Panc1 (cell line): ENCODE results near the gene SERTAD3. TPM values are rescaled to one million over a fixed set of nuclear protein-coding genes. Genes with fewer than 3 reads are reported as not detected.
"Not testable (repeated sequence)": the region's sequence is repeated elsewhere in the genome, so short reads cannot be mapped to it uniquely, and the experiment has no call there.

Source experiments
- ATAC-seq: fragments of 200-7000 bp; cut with Tn5 transposase; 2 replicates; pipeline ENCODE4 v1.9.1; 2020; ENCODE audit warnings: mild to moderate bottlenecking, moderate library complexity
- BruUV-seq: library from RNA; stranded (reverse); fragments of 400-500 nt; replicated peaks from 2 replicates; lab custom pipeline; 2021; lab: Mats Ljungman, UMichigan
- CTCF ChIA-PET: fragments of 300-600 bp; sonication (Branson Sonifier 250); formaldehyde crosslinking; loops from one replicate; lab custom pipeline; 2022; ENCODE audit warnings: antibody characterized with exemption; lab: Charles Lee
- POLR2A ChIA-PET: fragments of 300-600 bp; sonication (Branson Sonifier 250); formaldehyde crosslinking; loops from one replicate; lab custom pipeline; 2022; ENCODE audit warnings: antibody characterized with exemption; lab: Charles Lee
- DNase-seq: peaks from one replicate; pipeline ENCODE4 v3.0.0-alpha.2; 2010; ENCODE audit warnings: low read depth, low spot score
- H3K27ac ChIP-seq: 2 replicates; pipeline ENCODE4 v1.5.1; 2011; ENCODE audit warnings: mild to moderate bottlenecking, low read length, inconsistent platforms
- H3K27me3 ChIP-seq: fragments of 200-500 bp; sonication (Bioruptor generic); 2 replicates; pipeline ENCODE4 v1.6.0; 2014; ENCODE audit warnings: low read length, inconsistent platforms; ENCODE audit not compliant: control insufficient read depth, insufficient read depth
- H3K36me3 ChIP-seq: fragments of 200-500 bp; sonication (Bioruptor generic); 2 replicates; pipeline ENCODE4 v1.5.1; 2014; ENCODE audit warnings: inconsistent platforms, mild to moderate bottlenecking, low read length, moderate library complexity; ENCODE audit not compliant: control insufficient read depth, insufficient read depth
- H3K4me1 ChIP-seq: 2 replicates; pipeline ENCODE4 v1.5.1; 2011; ENCODE audit warnings: inconsistent platforms, mild to moderate bottlenecking, low read length, moderate library complexity; ENCODE audit not compliant: control insufficient read depth, insufficient read depth
- H3K4me3 ChIP-seq, 2 experiments: 2 replicates each; pipeline ENCODE4 v1.5.1; 2011 to 2012; ENCODE audit warnings: low read depth in 2 of 2, low read length in 2 of 2, mild to moderate bottlenecking in 2 of 2, inconsistent platforms in 1 of 2, moderate library complexity in 1 of 2
- H3K9me3 ChIP-seq: fragments of 200-500 bp; sonication (Bioruptor generic); 2 replicates; pipeline ENCODE4 v1.5.1; 2014; ENCODE audit warnings: low read depth, mild to moderate bottlenecking, inconsistent platforms, low read length, moderate library complexity; ENCODE audit not compliant: control insufficient read depth, insufficient read depth
- POLR2AphosphoS5 ChIP-seq: IDR thresholded peaks from 2 replicates; pipeline ENCODE4 v1.6.1; 2012; ENCODE audit warnings: mild to moderate bottlenecking, low read depth, low read length, moderate library complexity
- SIN3A ChIP-seq: IDR thresholded peaks from 2 replicates; pipeline ENCODE4 v1.6.1; 2012; ENCODE audit warnings: low read depth, mild to moderate bottlenecking, low read length, moderate library complexity, borderline replicate concordance; ENCODE audit not compliant: insufficient read depth
- TCF7L2 ChIP-seq: IDR thresholded peaks from 2 replicates; pipeline ENCODE4 v1.6.1; 2011; ENCODE audit warnings: mild to moderate bottlenecking, low read depth, low read length, inconsistent platforms
- in situ Hi-C: cut with HindIII; loops from 2 replicates; pipeline ENCODE4 v1.10.0; 2016; ENCODE audit warnings: low sequenced_read_pairs, low pct_unique_long_range_greater_than_20kb
- intact Hi-C: fragments of 100-400 bp; cut with micrococcal nuclease; formaldehyde crosslinking; loops from one replicate; pipeline ENCODE4 v1.10.0; 2022; ENCODE audit not compliant: unreplicated experiment
- total RNA-seq: library from RNA; stranded (reverse); gene quantifications from one replicate; pipeline ENCODE4 v1.2.1, GENCODE V29; 2021; ENCODE audit not compliant: unreplicated experiment
- TF ChIP-seq, protein P1 (sequence below), 2 experiments: IDR thresholded peaks; 2 replicates each; pipeline ENCODE4 v1.6.1; 2011 to 2012; ENCODE audit warnings: low read depth in 2 of 2, control low read depth in 1 of 2, low read length in 1 of 2, mild to moderate bottlenecking in 1 of 2, moderate library complexity in 1 of 2; ENCODE audit not compliant: insufficient read depth in 1 of 2
- TF ChIP-seq, protein P2 (sequence below): fragments of 450-650 bp; IDR thresholded peaks from 2 replicates; pipeline ENCODE4 v1.5.1; 2017; ENCODE audit warnings: mild to moderate bottlenecking

The SERTAD3 gene
- total RNA-seq, 1 experiment from 2014 or later: 35.7 TPM

DNA sequence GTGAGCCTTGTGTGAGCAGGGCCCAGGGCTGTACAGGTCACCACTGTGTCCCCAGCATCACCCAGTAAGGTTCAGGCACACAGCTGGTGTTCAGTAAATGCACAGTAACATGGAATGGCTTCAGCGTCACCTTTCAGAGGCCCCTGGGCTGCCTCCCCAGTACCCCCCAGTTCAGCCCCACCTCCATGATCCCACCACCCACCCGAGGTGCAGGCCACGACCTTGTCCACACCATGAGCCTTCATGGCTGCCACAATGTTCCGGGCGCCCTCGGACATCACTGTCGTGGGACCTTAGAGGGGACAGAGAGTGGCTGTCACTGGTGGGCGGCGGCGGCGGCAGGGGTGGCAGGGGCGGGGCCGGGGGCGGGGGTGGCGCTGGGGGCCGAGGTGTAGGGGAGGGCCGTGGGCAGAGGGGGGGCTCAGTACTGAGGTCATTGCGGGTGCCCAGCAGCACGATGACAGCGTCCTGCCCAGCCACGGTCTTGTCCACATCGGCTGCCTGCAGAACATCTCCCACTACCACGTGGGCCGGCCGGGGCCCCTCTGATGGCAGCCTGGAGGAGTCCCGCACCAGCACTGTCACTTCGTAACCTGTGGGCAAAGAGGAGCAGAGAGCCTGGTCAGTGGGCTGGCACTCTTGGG, 13.9 kb upstream of the SERTAD3 start:
- in situ Hi-C loops: no loop called here
- intact Hi-C loops: no loop called here
- H3K4me1 ChIP-seq: peaks cover 2% of the 10 kb centered on the region; the same call in 1 of the 2 replicates
- H3K27ac ChIP-seq: no peak overlapping the region
- TF ChIP-seq, protein P1, sequence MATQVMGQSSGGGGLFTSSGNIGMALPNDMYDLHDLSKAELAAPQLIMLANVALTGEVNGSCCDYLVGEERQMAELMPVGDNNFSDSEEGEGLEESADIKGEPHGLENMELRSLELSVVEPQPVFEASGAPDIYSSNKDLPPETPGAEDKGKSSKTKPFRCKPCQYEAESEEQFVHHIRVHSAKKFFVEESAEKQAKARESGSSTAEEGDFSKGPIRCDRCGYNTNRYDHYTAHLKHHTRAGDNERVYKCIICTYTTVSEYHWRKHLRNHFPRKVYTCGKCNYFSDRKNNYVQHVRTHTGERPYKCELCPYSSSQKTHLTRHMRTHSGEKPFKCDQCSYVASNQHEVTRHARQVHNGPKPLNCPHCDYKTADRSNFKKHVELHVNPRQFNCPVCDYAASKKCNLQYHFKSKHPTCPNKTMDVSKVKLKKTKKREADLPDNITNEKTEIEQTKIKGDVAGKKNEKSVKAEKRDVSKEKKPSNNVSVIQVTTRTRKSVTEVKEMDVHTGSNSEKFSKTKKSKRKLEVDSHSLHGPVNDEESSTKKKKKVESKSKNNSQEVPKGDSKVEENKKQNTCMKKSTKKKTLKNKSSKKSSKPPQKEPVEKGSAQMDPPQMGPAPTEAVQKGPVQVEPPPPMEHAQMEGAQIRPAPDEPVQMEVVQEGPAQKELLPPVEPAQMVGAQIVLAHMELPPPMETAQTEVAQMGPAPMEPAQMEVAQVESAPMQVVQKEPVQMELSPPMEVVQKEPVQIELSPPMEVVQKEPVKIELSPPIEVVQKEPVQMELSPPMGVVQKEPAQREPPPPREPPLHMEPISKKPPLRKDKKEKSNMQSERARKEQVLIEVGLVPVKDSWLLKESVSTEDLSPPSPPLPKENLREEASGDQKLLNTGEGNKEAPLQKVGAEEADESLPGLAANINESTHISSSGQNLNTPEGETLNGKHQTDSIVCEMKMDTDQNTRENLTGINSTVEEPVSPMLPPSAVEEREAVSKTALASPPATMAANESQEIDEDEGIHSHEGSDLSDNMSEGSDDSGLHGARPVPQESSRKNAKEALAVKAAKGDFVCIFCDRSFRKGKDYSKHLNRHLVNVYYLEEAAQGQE (IDR thresholded peaks at IDR 0.05; ENCODE audit: insufficient read depth in 1 of 2, low read depth in 2 of 2, low read length in 1 of 2): no peak
- TF ChIP-seq, protein P2, sequence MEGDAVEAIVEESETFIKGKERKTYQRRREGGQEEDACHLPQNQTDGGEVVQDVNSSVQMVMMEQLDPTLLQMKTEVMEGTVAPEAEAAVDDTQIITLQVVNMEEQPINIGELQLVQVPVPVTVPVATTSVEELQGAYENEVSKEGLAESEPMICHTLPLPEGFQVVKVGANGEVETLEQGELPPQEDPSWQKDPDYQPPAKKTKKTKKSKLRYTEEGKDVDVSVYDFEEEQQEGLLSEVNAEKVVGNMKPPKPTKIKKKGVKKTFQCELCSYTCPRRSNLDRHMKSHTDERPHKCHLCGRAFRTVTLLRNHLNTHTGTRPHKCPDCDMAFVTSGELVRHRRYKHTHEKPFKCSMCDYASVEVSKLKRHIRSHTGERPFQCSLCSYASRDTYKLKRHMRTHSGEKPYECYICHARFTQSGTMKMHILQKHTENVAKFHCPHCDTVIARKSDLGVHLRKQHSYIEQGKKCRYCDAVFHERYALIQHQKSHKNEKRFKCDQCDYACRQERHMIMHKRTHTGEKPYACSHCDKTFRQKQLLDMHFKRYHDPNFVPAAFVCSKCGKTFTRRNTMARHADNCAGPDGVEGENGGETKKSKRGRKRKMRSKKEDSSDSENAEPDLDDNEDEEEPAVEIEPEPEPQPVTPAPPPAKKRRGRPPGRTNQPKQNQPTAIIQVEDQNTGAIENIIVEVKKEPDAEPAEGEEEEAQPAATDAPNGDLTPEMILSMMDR: no peak
- TF ChIP-seq POLR2AphosphoS5 (no peak), TCF7L2 (no peak), SIN3A (no peak)
- H3K9me3 ChIP-seq: no peaks in the 10 kb centered on the region
- POLR2A ChIA-PET: interaction anchor here (0.6 kb wide), 1 partner anchor 22 kb away, joined by 6 read pairs; no protein-coding TSS in a partner anchor
- no peak overlapping the region for H3K4me3 ChIP-seq
- no peaks in the 10 kb centered on the region for H3K27me3 ChIP-seq
- ATAC-seq: no peak
- no TSS peak for BruUV-seq
- no peaks in the 10 kb centered on the region for H3K36me3 ChIP-seq
- CTCF ChIA-PET: no interaction called here
- DNase-seq: no peak

DNA sequence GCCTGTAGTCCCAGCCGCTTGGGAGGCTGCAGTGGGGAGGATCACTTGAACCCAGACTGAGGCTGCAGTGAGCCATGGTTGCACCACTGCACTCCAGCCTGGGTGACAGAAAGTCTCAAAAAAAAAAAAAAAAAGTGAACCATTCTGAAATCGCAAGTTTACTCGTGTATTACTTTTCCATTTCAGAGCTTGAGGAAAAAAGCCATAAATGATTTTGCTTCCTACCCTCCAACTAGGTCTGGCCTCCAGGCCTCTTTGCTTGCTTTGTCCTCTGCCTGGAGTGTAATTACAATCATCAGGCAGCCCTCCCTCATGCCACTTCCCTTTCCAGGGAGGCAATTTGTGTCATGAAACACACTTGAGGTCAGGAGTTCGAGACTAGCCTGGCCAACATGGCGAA, 12.9 kb upstream of the SERTAD3 start:
- CTCF ChIA-PET: no interaction called here
- in situ Hi-C loops (no loop called here), intact Hi-C loops (no loop called here)
- no TSS peak for BruUV-seq
- Histone ChIP-seq H3K36me3 (no peaks in the 10 kb centered on the region), H3K27me3 (no peaks in the 10 kb centered on the region), H3K4me1 (no peaks in the 10 kb centered on the region), H3K27ac (no peak overlapping the region), H3K4me3 (no peak overlapping the region), H3K9me3 (no peaks in the 10 kb centered on the region)
- DNase-seq (no peak), ATAC-seq (no peak)
- TF ChIP-seq SIN3A (no peak), POLR2AphosphoS5 (no peak), TCF7L2 (no peak)
- TF ChIP-seq, protein P1 (IDR thresholded peaks at IDR 0.05; ENCODE audit: insufficient read depth in 1 of 2, low read depth in 2 of 2, low read length in 1 of 2): no peak
- TF ChIP-seq, protein P2: no peak
- POLR2A ChIA-PET: no interaction called here

DNA sequence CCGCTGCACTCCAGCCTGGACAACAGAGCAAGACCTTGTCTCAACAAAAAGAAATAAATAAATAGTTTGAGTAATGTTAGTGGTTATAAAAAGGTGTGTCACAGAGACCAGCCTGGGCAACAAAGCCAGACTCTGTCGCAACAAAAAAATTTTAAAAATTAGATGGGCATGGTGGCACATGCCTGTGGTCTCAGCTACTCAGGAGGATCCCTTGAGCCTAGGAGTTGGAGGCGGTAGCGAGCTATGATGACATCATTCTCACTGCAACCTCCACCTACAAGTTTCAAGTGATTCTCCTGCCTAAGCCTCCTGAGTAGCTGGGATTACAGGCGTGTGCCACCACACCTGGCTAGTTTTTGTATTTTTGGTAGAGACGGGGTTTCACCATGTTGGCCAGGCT, 9.8 kb upstream of the SERTAD3 start:
- POLR2A ChIA-PET, H3K36me3 ChIP-seq, H3K27me3 ChIP-seq, H3K9me3 ChIP-seq, BruUV-seq, H3K4me1 ChIP-seq, intact Hi-C loops, in situ Hi-C loops, DNase-seq, ATAC-seq, H3K4me3 ChIP-seq, H3K27ac ChIP-seq, CTCF ChIA-PET: not testable (repeated sequence)
